Measurements from ENCODE around the gene ATG101.
"Not testable (repeated sequence)": the region's sequence is repeated elsewhere in the genome, so short reads cannot be mapped to it uniquely, and the experiment has no call there.

ATG101 gene

GRCh38 chr12:52093346-52093745 lies 23.6 kb downstream of the ATG101 start:
- DNase-seq (ENCODE audit: low read depth) = no peak
- H3K4me3 ChIP-seq (ENCODE audit: low read length) = no peak overlapping the region
- TF ChIP-seq, protein P1, sequence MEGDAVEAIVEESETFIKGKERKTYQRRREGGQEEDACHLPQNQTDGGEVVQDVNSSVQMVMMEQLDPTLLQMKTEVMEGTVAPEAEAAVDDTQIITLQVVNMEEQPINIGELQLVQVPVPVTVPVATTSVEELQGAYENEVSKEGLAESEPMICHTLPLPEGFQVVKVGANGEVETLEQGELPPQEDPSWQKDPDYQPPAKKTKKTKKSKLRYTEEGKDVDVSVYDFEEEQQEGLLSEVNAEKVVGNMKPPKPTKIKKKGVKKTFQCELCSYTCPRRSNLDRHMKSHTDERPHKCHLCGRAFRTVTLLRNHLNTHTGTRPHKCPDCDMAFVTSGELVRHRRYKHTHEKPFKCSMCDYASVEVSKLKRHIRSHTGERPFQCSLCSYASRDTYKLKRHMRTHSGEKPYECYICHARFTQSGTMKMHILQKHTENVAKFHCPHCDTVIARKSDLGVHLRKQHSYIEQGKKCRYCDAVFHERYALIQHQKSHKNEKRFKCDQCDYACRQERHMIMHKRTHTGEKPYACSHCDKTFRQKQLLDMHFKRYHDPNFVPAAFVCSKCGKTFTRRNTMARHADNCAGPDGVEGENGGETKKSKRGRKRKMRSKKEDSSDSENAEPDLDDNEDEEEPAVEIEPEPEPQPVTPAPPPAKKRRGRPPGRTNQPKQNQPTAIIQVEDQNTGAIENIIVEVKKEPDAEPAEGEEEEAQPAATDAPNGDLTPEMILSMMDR (conservative IDR thresholded peaks at IDR 0.05; ENCODE audit: low read length) = no peak

GRCh38 chr12:52096332-52097044 lies 26.7 kb downstream of the ATG101 start:
- no peak overlapping the region for H3K4me3 ChIP-seq (ENCODE audit: low read length)
- TF ChIP-seq, protein P1 (conservative IDR thresholded peaks at IDR 0.05; ENCODE audit: low read length) = no peak
- DNase-seq (ENCODE audit: low read depth) = no peak

- TF ChIP-seq, protein P1 (conservative IDR thresholded peaks at IDR 0.05; ENCODE audit: low read length) = no peak
- H3K4me3 ChIP-seq (ENCODE audit: low read length) = no peak overlapping the region
- no peak for DNase-seq (ENCODE audit: low read depth)
Measured at GRCh38 chr12:52097045-52097666, 27.4 kb downstream of the ATG101 start.

- not testable (repeated sequence) for H3K4me3 ChIP-seq (ENCODE audit: low read length); DNase-seq (ENCODE audit: low read depth)
Measured at GRCh38 chr12:52104431-52105089, 34.8 kb downstream of the ATG101 start.

- H3K4me3 ChIP-seq (ENCODE audit: low read length); DNase-seq (ENCODE audit: low read depth): not testable (repeated sequence)
Measured at GRCh38 chr12:52116222-52117125, 46.7 kb downstream of the ATG101 start.

DNA sequence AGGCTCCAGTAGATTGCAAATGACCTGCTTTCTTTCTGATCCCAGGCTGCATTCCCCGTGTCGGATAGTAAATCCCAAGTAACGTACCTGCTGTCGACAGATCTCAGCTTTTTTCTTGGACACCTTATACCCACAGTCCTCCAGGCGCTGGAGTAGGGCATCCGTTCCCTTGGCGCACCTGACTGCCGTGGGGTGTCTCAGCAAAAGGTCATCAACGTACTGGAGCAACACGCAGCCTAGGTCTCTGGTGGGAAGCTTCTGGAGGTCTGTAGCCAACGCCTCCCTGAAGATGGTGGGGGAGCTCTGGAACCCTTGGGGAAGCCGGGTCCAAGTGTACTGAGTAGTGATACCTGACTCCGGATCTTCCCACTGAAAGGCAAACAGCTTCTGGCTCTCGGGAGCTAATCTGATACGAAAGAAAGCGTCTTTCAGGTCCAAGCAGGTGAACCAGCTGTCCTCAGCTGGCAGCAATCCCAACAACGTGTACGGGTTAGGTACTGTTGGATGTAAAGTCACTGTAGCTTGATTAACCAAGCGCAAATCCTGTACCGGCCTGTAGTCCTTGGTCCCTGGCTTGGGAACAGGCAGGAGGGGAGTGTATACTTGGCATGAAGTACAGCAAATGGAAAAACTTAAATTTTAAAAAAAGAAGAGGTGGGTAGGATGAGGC lies 48.2 kb downstream of the ATG101 start:
- DNase-seq (ENCODE audit: low read depth); H3K4me3 ChIP-seq (ENCODE audit: low read length): not testable (repeated sequence)

GRCh38 chr12:52119398-52120254 lies 49.8 kb downstream of the ATG101 start:
- DNase-seq (ENCODE audit: low read depth) = no peak
- no peak overlapping the region for H3K4me3 ChIP-seq (ENCODE audit: low read length)

More at GRCh38 chr12:52119398-52120254, 49.8 kb downstream of the ATG101 start:
- TF ChIP-seq, protein P1 (conservative IDR thresholded peaks at IDR 0.05; ENCODE audit: low read length) = peak; percentile 40
